Omental fat pad (tissue), 4 donors: ENCODE results near the gene C8G. TPM values are rescaled to one million over a fixed set of nuclear protein-coding genes. Genes with fewer than 3 reads are reported as not detected.

Source experiments
- ATAC-seq: fragments of 150-250 bp; one replicate; pipeline ENCODE4 v1.9.1; 2016; ENCODE audit warnings: mild to moderate bottlenecking, moderate library complexity; ENCODE audit not compliant: low FRiP score
- DNase-seq: peaks from one replicate; pipeline ENCODE4 v3.0.0-alpha.2; 2019; ENCODE audit warnings: low spot score
- total RNA-seq, 4 donors: library from RNA; depleted of rRNA; stranded (reverse); fragments of >200 nt; gene quantifications; one replicate each; pipeline ENCODE4 v1.1.0, GENCODE V29; 2016
- TF ChIP-seq, protein P1 (sequence below), 3 donors: fragments of 450-650 bp; IDR thresholded peaks; one replicate each; pipeline ENCODE4 v1.5.1; 2016 to 2017; ENCODE audit warnings: antibody characterized with exemption in 3 of 3, mild to moderate bottlenecking in 3 of 3, moderate library complexity in 2 of 3

The C8G gene
- total RNA-seq, 4 donors from 2014 or later, result 4.3 TPM; not detected in 3

DNA sequence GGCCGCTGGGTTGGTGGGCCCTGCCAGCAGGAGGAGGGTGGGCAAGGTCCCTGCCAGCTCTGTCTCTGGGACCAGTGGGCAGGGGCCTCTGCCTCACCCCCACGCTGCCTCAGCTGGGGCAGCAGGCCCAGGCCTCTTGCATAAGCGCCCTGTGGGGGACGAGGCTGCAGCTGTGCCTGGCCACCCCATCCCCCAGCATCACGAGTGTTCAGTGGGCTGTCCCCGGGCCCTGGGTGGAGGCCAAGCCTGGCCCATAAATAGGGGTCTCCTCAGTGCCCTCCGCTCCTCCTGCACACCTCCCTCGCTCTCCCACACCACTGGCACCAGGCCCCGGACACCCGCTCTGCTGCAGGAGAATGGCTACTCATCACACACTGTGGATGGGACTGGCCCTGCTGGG is 32.2 kb downstream of the C8G start, which contains the start of gene PTGDS:
Gene PTGDS (plus strand): TSS at position 282 of the 400 bp plus-strand sequence. CDS start 75 bp downstream, at position 357.
- TF ChIP-seq, protein P1, sequence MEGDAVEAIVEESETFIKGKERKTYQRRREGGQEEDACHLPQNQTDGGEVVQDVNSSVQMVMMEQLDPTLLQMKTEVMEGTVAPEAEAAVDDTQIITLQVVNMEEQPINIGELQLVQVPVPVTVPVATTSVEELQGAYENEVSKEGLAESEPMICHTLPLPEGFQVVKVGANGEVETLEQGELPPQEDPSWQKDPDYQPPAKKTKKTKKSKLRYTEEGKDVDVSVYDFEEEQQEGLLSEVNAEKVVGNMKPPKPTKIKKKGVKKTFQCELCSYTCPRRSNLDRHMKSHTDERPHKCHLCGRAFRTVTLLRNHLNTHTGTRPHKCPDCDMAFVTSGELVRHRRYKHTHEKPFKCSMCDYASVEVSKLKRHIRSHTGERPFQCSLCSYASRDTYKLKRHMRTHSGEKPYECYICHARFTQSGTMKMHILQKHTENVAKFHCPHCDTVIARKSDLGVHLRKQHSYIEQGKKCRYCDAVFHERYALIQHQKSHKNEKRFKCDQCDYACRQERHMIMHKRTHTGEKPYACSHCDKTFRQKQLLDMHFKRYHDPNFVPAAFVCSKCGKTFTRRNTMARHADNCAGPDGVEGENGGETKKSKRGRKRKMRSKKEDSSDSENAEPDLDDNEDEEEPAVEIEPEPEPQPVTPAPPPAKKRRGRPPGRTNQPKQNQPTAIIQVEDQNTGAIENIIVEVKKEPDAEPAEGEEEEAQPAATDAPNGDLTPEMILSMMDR (IDR thresholded peaks at IDR 0.05), result no peak
- DNase-seq, result no peak
- no peak for ATAC-seq

DNA sequence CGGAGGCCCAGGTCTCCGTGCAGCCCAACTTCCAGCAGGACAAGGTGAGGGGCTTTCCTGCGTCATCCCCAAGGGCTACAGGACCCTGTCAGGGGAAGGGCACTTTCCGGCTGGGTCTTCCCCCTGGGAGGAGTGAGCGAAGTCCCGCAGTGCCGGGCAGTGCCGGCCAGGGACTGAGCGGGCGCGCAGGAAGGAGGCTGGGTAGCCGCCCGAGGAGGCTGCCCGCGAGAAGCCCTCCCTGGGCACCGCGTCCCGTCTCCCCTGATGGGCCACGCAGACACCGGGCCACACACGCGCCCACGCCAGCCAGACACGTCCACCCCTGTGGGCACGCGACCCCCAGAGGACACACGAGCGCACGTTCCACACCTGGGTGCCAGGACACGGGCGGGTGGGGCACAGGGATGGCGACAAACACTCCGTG is 32.6 kb downstream of the C8G start:
- ATAC-seq (no peak), DNase-seq (no peak)
- TF ChIP-seq, protein P1 (IDR thresholded peaks at IDR 0.05), result no peak

DNA sequence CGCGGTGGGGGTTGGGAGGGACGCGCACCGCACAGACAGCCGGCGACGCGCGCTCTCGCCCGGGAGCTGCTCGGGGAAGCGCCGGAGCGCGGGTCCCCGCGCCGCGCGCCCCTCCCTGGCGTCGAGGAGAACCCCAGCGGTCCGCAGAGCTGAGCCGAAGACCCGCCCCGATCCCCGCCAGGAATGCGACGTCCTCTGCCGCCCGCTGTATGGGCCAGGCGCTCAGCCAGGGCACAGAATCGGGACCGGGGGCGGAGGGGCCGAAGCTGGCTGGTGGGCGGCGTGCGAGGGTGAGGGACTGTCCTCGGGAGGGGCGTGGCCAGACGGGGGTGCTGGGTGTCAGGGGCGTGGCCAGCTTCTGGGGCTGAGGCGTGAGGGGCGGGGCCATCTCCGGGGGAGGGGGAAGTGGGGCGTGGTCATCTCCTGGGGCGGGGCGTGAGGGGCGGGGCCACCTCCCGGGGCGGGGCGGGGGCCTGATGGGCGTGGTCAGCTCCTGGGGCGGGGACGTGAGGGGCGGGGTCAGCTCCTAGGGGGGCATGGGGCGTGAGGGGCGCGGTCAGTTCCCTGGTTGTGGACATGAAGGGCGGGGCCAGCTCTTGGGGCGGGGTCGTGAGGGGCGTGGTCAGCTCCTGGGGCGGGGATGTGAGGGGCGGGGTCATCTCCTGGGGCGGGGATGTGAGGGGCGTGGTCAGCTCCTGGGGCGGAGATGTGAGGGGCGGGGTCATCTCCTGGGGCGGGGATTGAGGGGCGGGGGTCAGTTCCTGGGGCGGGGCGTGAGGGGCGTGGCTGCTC is 33.2 kb downstream of the C8G start:
- DNase-seq (no peak), ATAC-seq (no peak)
- TF ChIP-seq, protein P1 (IDR thresholded peaks at IDR 0.05), result no peak

DNA sequence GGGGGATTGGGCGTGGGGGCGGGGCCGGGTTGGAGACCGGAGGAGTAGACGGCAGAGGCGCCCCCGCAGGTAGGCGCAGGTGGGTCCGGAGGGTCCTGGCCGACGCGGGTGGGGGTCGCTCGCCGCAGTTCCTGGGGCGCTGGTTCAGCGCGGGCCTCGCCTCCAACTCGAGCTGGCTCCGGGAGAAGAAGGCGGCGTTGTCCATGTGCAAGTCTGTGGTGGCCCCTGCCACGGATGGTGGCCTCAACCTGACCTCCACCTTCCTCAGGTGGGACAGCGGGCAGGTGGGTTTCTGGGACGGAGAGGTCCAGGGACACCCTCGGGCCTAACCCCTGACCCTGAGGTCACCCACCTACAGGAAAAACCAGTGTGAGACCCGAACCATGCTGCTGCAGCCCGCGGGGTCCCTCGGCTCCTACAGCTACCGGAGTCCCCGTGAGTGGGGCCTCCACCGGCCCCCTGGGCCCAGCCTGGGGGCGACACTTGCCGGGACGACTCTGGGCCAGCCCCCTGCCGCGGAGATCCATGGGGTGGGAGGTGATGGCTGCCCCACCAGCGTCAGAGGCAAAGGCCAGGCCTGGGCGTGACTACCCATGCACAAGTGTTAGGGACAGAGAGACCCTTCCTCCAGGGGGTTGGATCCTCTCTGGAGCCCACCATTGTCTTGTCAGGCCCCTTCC is 34.0 kb downstream of the C8G start:
- ATAC-seq (no peak), DNase-seq (no peak)
- TF ChIP-seq, protein P1 (IDR thresholded peaks at IDR 0.05), result no peak

DNA sequence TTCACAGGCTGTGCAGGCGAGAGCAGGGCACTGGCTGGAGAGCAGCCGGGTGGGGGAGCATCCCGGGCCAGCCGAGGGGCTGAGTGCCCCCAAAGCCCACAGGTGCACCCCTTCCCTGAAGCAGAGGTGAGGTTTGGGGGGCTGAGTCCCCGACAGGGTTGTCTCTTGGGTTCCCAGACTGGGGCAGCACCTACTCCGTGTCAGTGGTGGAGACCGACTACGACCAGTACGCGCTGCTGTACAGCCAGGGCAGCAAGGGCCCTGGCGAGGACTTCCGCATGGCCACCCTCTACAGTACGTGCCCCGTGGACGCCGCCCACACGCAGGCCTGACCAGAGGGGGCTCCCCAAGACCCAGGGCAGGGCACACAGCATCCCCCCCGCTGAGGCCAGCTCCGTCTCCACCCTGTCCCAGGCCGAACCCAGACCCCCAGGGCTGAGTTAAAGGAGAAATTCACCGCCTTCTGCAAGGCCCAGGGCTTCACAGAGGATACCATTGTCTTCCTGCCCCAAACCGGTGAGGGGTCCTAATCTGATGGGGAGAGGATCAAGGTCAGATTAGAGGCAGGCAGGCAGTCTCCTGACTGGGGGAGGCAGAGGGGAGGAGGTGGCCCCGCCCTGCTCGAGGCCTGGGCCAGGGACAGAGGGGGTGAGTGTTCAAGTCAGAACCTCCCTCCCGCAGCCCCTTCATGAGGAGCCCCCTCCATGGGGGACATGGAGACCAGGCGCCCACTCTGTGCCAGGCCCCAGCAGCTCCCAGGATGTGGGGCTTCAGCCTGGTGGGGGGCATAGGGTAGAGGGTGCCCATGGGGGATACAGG is 34.9 kb downstream of the C8G start:
- TF ChIP-seq, protein P1 (IDR thresholded peaks at IDR 0.05), result no peak
- DNase-seq (no peak), ATAC-seq (no peak)

DNA sequence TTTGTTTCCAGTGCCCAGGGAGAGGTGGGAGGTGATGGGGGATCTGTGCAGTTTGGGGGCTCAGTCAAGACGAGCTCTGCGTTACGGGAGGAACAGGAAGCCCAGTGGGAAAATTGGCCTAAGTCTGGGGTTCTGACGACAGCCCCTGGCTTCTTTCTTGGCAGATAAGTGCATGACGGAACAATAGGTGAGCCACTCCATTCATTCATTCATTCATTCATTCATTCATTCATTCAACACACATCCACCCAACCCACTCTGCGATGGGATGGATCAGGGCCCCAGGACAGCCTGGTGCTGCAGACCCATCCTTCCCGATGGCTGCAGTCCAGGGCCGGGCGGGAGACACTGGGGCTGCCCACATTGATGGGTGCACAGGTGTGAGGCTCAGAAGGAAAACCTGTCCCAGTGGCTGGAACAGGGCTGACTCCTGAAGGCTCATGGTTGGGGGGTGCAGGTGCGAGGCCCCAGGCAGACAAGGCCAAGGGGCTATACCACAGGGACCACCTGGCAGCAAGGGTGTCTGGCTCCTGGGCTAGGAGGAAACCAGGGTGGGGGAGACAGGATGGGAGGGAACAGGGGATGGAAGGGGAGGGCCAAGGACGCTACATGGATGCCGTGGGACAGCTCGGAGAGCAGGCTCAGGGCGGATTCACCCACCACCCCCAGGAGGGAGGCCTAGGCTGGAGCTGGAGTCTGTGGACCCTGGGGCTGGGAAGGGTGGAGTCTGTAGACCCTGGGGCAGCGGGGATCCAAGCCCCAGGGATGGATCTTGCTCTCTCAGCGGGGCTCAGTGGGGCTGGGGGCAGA is 35.8 kb downstream of the C8G start:
- ATAC-seq (no peak), DNase-seq (no peak)
- TF ChIP-seq, protein P1 (IDR thresholded peaks at IDR 0.05), result no peak
